ENCODE measurements around the gene ABCB4.

Gene ABCB4

GRCh38 chr7:87448388-87448787 is 27.1 kb downstream of the ABCB4 start:
- no peak for TF ChIP-seq CTCF (IDR thresholded peaks at IDR 0.05; ENCODE audit: borderline replicate concordance, insufficient read depth, low read depth, low read length)
- H3K4me3 ChIP-seq (ENCODE audit: low read depth, low read length) = no peak overlapping the region

- no peak for TF ChIP-seq CTCF (IDR thresholded peaks at IDR 0.05; ENCODE audit: borderline replicate concordance, insufficient read depth, low read depth, low read length)
- no peak overlapping the region for H3K4me3 ChIP-seq (ENCODE audit: low read depth, low read length)
Observed at GRCh38 chr7:87447116-87447635, 28.3 kb downstream of the ABCB4 start.

- no peak for TF ChIP-seq CTCF (IDR thresholded peaks at IDR 0.05; ENCODE audit: borderline replicate concordance, insufficient read depth, low read depth, low read length)
Observed at GRCh38 chr7:87445897-87446296, 29.6 kb downstream of the ABCB4 start.

GRCh38 chr7:87435546-87435945 is 39.9 kb downstream of the ABCB4 start:
- H3K4me3 ChIP-seq (ENCODE audit: low read depth, low read length) = no peak overlapping the region
- no peak for TF ChIP-seq CTCF (IDR thresholded peaks at IDR 0.05; ENCODE audit: borderline replicate concordance, insufficient read depth, low read depth, low read length)

More at GRCh38 chr7:87445897-87446296, 29.6 kb downstream of the ABCB4 start:
- no peak overlapping the region for H3K4me3 ChIP-seq (ENCODE audit: low read depth, low read length)

- H3K4me3 ChIP-seq (ENCODE audit: low read depth, low read length) = no peak overlapping the region
- no peak for TF ChIP-seq CTCF (IDR thresholded peaks at IDR 0.05; ENCODE audit: borderline replicate concordance, insufficient read depth, low read depth, low read length)
Observed at GRCh38 chr7:87432536-87432935, 42.9 kb downstream of the ABCB4 start.

- no peak overlapping the region for H3K4me3 ChIP-seq (ENCODE audit: low read depth, low read length)
- no peak for TF ChIP-seq CTCF (IDR thresholded peaks at IDR 0.05; ENCODE audit: borderline replicate concordance, insufficient read depth, low read depth, low read length)
Observed at GRCh38 chr7:87427288-87427687, 48.2 kb downstream of the ABCB4 start.

- no peak for TF ChIP-seq CTCF (IDR thresholded peaks at IDR 0.05; ENCODE audit: borderline replicate concordance, insufficient read depth, low read depth, low read length)
- no peak overlapping the region for H3K4me3 ChIP-seq (ENCODE audit: low read depth, low read length)
Observed at GRCh38 chr7:87426160-87426559, 49.3 kb downstream of the ABCB4 start.
